ENCODE measurements around the gene CBX7.
A peak's percentile ranks its signal among the peaks of the same experiment; 100 is the strongest.

Gene CBX7

DNA sequence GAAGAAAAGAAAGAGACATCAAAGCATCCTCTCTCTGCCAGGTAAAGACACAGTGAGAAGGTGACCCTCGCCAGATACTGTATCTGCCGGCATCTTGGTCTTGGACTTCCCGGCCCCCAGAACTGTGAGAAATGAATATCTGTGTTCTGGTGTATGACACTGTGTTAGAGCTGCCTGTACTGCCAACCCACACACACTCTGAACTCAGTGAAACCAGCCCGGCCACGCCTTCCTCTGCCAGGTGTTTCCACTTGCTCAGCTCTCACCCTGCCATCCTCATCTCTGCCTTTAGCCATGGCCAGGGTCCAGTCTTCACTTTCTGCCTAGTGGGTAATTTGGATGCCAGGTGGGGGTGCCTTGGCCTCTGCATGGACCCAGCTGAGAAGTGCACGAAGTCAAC is 24.0 kb downstream of the CBX7 start:
- no peak for DNase-seq

DNA sequence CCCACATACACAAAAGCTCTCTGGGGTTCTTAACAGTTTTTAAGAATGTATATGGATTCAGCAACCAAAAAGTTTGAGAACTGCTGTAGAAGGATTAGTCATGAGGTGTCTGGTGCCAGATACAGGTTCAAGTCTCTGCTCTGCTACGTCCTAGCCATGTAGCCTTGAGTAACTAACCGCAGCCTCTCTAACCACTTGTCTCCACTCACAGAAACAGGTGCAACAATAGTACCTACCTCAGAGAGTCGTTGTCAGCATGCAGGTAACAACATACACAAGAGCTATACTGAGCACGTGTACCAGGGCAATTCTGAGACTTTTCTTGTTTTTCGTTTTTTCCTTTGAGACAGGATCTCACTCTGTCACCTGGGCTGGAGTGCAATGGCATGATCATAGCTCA is 26.9 kb downstream of the CBX7 start:
- DNase-seq = no peak

DNA sequence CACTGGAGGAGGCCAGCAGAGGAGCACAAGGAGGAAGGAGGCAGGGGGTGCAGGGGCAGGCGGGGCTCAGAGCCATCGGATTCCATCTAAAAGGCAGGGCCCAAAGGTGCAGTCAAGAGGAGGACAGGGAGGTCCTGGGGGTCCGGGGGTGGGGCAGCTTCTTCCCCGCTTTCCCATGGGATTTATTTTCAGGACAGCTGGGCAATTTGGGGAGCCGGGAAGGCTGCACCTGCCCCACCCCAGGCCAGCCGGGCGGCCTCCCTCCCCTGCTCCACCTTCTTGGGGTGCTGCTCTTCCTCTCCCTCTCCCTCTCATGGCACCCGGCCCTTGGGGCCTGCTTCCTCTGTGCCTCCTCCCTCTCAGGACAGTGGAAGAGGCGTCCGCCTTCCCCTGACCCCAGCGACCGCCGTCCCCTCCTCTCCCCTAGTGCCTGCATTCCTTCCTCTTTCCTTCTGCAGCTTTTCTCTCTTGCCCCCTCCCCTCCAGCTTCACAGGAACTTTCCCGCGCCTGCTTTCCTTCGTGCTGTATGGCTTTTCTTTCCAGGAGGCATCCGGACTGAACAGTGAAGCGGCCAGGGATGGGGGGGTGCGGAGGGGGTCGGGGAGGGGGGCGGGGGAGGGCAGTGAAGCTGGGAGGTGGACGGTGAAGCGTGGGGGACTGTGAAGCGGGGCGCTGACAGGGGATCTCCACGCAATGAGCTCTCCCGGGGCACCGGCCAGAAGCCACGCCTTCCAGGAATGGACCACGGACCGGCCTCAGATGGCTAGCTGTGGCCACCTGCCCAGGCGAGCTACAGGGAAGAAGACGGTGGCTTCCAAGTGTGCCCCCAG is 28.5 kb downstream of the CBX7 start:
- DNase-seq = no peak

DNA sequence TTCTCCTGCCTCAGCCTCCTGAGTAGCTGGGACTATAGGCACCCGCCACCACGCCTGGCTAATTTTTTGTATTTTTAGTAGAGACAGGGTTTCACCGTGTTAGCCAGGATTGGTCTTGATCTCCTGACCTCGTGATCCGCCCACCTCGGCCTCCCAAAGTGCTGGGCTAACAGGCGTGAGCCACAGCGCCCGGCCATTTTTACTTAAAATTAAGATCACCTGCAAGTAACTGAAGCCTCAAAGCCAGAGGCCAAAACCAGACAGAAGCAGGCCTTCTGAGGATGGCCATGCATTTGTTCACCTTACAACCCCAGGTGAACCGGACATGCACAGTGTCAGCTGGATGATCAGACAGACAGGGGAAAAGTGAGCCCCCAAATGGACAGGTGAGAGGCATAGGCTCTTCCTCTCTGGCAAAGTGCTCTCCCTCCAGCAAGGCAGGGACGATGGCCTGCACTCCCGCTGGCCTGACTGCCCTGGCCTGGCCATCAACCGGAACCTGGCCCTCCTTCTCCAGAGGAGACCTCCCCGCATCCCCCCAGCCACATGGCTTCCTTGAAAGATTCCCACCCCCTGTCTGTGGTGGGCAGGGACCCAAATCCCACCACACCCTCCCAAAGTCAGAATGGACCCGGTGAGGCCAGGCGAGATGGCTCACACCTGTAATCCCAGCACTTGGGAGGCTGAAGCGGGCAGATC is 29.6 kb downstream of the CBX7 start:
- no peak for DNase-seq

DNA sequence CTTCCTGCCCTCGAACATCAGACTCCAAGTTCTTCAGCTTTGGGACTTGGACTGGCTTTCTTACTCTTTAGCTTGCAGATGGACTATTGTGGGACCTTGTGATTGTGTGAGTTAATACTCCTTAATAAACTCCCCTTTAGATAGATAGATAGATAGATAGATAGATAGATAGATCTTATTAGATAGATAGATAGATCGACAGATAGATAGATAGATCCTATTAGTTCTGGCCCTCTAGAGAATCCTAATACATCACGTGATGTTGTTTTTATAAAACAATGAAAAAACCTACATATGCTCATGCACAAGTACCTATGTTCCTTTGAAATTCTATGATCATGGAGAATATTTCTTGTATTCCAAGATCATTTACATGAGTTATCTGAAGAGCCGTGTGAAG is 31.5 kb downstream of the CBX7 start:
- DNase-seq = no peak

DNA sequence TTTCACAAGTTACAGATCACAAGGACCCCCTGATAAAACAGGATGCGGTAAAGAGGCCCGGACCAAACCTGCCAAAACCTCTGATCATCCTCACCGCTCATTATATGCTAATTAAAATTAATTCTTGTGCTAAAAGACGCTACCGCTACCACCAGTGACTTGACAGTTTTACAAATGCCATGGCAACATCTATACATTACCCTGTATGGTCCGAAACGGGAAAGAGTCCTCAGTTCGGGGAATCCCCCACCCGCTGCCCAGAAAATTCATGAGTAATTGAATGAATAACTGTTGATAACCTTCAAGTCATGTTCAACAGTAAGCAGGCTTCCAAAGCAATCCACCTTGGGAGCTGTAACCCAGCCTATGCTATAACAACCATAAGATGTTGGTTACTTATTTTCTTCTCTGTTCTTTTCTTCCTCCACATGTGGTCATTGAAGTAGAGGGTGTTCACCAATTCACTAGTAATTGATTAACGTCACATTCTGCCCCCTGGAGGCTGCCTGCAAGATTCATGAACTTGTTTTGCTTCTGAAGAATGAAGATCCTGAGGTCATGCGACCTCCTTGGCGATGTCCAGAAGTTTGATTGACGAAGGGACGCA is 34.8 kb downstream of the CBX7 start:
- DNase-seq = peak in 5 of 51 donors; percentile 6 to 23 (median 13)

DNA sequence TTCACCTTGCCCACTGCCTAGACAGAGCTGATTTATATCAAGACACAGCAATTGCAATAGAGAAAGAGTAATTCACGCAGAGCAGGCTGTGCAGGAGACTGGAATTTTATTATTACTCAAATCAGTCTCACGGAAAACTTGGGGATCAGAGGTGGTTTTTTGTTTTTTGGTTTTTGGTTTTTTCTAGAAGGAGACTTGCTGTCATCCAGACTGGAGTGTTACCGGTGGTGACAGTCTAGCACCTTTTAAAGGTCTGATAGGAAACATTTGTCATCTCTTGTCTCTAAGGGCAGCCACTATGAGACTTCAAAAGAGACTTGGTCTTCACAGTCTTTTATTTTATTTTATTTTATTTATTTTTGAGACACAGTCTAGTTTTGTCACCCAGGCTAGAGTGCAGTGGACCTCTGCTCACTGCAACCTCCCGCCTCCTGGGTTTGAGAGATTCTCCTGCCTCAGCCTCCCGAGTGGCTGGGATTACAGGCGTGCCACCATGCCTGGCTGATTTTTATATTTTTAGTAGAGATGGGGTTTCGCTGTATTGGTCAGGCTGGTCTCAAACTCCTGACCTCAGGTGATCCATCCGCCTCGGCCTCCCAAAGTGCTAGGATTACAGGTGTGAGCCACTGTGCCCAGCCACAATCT is 36.4 kb downstream of the CBX7 start:
- DNase-seq = no peak

DNA sequence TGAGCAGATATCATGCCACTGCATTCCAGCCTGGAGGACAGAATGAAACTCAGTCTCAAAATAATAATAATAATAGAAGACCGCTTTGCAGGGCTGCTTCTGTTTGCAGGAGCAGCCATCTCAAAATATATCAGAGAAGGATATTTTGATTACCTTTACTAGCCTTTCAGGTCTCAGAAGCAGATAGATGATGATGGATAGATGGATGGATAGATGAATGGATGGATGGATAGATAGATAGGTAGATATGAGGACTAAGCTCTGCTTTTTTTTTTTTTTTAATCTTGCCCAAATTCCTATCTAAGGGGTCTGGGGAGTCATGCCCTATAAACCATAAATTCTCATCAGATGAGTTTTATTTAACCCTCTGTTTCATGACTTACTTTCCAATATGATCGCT is 36.9 kb downstream of the CBX7 start:
- no peak for DNase-seq

DNA sequence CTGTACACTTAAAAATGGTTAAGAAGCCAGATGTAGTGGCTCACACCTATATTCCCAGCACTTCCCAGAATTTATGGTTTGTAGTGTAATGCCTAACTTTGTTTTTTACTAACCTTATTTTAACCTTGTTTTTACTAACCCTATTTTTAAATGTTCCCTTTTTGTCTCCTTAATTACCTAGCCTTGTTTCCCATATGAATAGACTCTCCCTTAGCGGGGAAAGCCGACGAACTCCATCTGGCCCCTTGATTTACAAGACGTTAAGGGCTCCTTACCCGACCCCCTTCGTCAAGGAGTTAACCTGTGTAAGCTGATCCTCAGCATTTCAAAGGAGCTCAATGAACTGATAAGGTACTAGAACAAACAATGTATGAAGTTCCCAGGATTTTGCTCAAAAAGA is 38.4 kb downstream of the CBX7 start:
- DNase-seq = no peak

DNA sequence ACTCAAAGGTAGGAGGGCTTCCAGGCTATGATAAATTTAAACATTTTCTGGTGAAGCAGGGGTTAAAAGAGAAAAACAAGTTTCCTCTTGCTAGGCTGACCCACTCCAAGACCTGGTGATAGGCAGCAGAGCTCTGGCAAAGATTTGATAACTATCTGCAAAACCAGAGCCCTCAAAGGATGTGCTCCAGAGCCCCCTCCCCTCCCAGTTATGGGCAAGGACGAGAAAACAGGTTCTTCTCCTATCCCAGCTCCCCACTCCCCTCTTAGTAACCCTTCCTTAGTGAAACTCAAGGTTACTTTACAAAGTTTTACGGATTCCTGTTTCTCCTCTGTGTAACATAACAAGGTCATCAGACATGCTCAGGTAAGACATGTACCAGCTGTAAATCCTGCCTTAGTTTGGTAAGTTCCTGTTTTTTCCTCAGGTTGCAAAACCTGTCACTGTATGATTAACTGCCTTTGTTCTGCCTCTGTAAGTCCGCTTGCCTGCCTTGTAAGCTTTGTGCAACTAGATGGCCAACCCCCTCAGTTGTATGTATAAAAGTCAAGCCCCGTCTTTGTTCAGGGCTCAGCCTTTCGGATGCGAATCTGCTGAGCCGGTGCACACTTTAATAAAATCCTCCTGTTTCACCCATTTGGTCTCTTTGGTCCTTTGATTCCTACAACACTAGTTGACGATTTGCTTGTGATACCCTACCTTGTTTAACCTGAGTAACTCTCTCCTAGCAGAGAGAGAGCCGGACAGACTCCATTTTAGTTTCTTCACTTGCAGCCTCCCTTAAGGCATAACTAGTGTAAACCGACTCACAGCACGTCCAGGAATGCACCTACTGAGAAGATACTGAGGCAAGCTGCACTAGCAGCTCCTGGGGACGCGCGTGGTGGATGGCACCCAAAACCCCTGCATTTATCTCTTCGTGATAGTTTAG is 41.6 kb downstream of the CBX7 start:
- no peak for DNase-seq

DNA sequence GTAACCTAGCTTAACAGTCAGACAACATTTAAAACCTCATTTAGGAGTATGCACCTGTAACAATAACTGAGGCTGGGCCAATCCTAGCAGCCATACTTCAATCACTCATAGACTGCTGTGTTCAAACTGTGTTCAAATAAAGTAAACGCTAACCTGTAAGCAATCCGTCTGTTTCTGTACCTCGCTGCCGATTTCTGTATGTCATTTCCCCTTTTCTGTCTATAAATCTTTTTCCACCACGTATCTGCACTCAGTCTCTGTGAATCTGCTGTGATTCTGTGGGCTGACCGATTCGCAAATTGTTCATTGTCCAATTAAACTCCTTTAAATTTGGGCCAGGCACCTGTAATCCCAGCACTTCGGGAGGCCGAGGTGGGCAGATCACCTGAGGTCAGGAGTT is 43.1 kb downstream of the CBX7 start:
- no peak for DNase-seq

DNA sequence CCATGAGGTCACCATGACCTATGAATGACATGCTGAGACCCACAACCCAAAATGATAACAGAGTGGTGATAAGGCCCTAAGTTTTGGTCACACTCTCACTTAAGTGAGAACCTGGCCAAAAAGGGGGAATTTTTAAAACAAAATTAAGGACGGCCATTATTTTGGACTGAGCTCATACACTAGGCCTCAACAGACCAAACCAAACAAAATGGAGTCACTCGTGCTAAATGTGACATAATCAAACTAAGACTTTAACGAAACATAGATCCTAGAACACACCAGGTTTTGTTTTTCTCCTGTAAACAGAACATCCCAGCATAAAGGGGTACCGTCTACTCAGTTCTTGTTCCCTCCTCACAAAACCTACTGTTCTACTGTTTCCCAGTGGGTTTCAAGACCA is 44.0 kb downstream of the CBX7 start:
- no peak for DNase-seq

DNA sequence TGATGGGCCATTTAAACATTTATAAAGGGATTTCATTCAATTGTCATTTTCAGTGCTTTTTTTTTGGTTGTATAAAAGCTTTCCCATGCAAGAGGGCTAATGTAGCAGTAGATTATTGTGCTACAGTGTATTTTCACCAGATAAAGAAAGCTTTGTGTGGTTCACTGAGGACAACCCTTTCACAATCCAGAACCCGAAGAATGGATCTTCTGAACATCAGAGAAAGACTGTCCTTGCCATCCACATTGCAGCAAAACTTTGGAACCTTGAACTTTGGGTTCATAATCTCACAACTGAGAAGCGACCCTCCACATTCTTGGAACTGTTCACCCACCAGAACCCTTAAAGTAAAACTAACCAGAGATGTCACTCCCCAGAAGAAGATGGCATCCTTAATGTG is 46.2 kb downstream of the CBX7 start:
- peak in 1 of 51 donors; percentile 6 for DNase-seq

DNA sequence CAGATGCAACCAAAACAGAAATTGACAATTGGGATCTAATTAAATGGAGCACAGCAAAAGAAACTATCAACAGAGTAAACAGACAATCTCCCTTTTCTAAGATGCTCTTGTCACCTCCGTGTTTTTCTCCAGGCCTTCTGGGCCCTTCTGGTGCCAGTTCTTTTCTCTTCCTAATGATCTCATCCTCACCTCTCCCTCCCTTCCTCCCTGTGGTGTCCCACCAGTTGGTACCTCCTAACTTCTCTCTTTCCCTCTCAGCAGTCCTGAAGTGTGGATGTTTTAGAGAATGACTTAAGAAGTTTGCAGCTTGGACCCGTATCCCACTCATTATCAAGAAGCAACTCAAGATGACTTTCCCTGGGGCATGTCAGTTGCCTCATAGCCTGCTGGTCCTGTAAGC is 49.0 kb downstream of the CBX7 start:
- DNase-seq = no peak

DNA sequence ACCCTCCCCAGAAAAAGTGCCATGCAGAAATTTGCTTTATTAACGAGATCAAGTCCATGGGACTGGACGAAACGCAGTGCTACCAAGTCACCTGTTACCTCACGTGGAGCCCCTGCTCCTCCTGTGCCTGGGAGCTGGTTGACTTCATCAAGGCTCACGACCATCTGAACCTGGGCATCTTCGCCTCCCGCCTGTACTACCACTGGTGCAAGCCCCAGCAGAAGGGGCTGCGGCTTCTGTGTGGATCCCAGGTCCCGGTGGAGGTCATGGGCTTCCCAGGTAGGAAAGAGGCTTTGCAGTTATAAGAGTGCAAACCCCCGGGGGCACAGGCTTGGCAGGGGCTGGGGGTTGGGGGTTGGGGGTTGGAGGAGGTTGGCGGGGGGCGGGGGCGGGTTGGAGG is 51.3 kb downstream of the CBX7 start:
- no peak for DNase-seq

DNA sequence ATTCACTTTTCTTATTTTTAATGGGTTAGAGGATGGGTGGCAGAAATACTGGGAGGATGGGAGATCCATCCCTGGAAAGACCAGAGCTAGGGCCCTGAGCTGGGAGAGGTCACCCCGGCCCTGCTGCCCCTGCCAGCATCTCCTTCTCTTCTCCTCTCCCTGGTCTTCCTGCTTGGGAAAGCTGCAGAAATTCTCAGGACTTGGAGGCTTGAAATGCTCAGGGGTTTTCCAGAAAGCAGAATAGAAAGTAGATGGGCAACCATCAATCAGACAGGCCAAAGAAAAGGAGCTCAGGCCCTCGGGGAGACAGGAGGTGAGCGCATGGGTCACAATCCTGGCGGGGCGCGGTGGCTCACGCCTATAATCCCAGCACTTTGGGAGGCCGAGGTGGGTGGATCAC is 53.9 kb downstream of the CBX7 start:
- DNase-seq = no peak

DNA sequence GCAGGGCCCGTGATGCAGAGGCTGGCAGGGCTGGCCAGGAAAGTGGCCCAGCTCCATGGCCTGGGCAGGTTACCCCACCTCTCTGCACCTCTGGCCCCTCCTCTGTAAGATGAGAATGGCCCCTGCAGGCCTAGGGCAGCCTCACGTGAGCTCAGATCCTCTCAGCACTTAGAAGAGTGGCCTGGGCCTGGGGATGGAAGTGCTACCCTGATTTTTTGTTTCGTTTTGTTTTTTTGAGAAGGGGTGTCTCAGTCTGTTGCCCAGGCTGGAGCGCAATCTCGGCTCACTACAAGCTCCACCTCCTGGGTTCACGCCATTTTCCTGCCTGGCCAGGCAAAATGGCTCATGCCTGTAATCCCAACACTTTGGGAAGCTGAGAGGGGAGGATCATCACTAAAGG is 54.5 kb downstream of the CBX7 start:
- DNase-seq = no peak

DNA sequence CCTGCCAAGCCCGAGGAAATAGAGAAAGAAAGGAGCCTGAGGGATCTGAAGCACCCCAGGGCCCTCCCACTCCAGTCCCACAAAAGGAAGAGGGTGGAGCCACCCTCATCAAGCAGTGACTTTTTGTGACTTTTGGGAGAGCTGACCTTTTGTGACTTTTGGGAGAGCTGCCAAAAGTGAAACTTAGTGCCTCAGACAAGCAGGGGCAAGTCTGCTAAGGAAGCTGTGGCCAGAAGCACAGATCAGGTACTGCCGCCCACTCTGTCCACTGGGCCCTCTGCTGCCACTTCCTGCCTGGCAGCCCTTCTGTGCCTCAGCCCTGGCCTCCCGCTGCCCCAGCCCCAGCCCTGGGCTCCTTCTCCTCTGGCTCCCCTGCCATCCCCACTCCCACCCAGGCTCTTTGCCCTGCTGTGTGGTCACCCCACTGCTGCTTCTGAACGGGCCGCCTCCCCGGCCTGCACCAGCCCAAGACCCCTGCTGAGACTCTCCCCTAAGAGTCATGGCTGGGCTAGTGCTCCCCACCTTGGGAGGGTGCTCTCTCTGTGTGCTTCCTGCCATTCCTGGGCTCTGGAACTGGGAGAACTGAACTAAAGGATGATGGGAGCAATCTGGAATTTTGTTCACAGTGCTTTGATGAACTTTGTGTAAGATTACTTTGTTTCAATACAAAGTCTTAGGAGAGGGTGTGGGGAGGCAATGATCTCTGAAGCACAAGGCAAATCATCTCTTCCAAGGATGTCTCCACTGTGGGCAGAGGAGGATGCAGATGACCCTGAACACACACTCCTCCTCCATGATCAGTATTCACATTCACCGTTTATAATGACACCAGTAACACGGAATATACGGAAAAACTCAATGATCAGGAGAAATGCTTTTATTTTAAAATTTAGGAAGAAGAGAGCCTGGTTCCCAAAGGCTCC is 55.1 kb downstream of the CBX7 start, which contains the start of gene APOBEC3H:
TSS of gene APOBEC3H (plus strand) at position 147 of the 923 bp plus-strand sequence. CDS start 3,035 bp downstream, outside the sequence.
- DNase-seq = no peak

DNA sequence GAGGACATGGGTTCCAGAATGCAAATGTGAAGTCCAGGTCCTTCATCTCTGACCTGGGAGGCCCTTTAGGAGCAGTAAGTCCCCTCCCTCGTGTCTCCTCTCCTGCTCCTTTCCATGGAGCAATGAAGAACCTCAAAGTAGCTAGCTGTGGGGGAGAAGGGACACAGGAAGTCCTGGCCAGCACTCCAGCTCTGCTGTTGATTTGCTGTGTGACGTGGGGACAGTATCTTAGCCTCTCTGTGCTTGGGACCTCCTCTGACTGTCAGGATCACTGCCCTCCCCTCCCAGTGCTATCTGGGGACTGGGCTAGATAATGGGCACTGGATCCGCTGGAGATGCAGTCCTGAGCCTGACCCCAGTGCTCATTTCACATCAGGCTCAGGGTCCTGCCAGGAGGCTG is 56.5 kb downstream of the CBX7 start:
- no peak for DNase-seq
